SW 1271 (cell line): Measurements from ENCODE around the gene MTO1.
"Not testable (repeated sequence)": the region's sequence is repeated elsewhere in the genome, so short reads cannot be mapped to it uniquely, and the experiment has no call there.

ENCODE experiments used
- DNase-seq, 2 experiments: peaks; one replicate each; lab custom pipeline; 2025; lab: John Stamatoyannopoulos, UW

MTO1 gene

DNA sequence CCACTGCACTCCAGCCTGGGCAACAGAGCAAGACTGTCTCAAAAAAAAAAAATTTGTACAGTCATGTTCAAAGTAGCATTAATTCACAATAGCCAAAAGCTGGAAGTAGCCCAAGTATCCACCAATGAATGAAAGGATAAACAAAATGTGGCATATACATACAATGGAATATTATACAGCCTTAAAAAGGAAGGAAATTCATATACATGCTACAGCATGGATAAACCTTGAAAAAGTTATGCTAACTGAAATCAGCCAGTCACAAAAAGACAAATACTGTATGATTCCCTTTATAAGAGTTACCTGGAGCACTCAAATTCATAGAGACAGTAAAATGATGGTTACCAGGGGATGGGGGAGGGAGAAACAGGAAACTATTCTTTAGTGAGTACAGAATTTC lies 43.6 kb downstream of the MTO1 start:
- no peak for DNase-seq

DNA sequence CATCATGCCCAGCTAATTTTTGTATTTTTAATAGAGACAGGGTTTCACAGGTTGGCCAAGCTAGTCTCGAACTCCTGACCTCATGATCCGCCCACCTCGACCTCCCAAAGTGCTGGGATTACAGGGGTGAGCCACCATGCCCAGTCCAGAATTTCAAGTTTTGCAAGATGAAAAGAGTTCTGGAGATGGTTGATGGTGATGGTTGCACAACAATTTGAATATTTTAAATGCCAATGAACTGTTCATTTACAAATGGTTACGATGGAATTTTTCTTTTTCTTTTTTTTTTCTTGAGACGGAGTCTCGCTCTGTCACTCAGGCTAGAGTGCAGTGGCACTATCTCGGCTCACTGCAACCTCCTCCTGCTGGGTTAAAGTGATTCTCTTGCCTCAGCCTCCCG lies 44.2 kb downstream of the MTO1 start:
- DNase-seq, result not testable (repeated sequence)

DNA sequence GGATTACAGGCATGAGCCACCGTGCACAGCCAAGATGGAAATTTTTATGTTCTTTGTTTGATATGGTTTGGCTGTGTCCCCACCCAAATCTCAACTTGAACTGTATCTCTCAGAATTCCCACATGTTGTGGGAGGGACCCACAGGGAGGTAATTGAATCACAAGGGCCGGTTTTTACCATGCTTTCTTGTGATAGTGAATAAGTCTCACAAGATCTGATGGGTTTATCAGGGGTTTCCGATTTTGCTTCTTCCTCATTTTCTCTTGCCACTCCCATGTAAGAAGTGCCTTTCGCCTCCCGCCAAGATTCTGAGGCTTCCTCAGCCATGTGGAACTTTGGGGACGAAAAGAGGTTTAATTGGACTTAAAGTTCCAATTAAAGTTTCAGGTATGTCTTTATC lies 44.7 kb downstream of the MTO1 start:
- DNase-seq, result no peak

DNA sequence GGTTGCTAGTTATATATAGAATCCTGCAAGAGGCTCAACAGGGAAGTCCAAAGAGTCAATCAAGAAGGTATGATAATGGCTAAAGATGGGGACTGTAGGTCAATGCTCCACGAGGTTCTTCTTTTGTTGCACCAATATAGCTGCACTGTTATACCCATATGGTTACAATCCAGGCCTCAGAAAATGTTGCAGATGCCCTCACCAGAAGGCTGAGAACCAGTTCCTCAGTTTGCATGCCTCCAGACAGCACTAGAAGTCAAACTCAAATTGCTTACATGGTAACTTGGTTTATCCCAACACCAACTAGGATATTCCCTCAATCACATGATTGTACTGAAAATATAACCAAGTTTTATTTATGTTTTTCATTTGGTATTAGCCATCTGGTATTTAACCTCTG lies 47.2 kb downstream of the MTO1 start:
- no peak for DNase-seq

DNA sequence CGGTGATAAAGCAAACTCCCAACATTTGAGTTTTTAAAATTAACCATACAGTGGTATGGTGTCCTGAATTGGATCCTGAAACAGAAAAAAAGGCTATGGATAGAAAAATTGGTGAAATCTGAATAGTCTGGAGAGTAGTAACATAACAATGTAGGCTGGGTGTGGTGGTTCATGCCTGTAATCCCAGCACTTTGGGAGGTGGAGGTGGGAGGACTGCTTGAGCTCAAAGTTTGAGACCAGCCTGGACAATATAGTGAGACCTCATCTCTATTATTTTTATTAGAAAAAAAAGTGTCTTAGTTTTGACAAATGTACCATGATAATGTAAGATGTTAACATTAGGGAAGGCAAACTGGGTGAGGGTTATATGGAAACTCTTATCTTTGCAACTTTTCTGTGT lies 48.3 kb downstream of the MTO1 start:
- DNase-seq, result no peak

DNA sequence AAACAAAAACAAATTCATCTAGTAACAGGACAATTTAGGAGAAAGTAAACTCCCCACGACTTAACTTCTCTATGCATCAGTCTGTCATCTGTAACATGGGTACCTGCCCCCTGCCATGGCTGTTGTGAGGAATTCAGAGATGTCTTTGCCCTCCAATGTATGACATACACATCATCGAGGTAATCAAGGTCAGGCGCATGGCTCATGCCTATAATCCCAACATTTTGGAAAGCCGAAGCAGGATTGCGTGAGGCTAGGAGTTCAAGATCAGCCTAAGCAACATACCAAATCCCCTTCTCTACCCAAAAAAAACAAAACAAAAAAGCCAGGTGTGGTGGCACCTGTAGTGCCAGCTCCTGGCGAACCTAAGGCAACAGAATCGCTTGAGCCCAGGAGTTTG lies 50.3 kb downstream of the MTO1 start:
- no peak for DNase-seq

DNA sequence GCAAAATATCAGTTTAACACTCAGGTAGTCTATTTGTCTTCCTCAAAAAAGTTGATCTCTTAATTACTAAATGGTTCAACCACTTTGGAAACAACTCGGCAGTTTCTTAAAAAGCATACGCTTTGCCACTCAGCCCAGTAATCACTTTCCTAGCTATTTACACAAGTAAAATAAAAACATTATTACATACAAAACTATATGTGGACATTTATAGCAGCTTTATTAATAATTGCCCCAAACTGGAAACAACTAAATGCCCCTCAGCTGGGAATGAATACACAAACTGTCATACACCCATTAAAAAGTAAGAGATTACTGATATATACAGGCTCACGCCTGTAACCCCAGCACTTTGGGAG lies 51.9 kb downstream of the MTO1 start:
- no peak for DNase-seq

DNA sequence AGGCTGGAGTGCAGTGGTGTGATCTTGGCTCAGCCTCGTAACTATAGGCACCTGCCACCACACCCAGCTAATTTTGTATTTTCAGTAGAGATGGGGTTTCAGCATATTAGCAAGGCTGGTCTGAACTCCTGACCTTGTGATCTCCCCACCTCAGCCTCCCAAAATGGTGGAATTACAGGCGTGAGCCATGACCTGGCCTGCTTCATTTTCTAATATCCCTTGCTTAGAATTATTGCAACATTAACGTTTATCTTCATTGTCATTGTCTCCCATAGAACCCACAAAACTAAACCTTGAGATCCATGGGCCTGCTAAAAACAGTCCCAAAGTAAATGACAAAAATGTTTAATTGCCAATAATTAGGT lies 53.2 kb downstream of the MTO1 start:
- no peak for DNase-seq

DNA sequence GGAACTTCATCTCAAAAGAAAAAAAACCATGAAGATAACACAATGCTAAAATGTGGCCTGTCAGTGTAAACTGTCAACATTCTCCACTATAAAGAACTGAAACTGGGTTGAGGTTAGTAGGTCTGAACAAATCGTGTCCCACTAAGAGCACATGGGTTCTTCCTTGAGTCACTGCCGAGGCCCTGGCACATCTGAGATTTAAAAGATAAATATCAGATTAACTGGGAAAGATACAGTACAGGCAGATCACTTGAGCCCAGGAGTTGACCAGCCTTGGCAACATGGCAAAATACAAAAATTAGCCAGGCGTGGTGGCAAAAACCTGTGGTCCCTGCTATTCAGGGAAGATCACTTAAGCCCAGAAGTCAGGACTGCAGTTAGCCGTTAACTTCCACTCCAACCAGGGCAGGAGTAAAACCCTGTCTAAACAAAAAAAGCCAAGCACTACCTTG lies 53.7 kb downstream of the MTO1 start:
- peak in 1 of 2 experiments; percentile 64 for DNase-seq

DNA sequence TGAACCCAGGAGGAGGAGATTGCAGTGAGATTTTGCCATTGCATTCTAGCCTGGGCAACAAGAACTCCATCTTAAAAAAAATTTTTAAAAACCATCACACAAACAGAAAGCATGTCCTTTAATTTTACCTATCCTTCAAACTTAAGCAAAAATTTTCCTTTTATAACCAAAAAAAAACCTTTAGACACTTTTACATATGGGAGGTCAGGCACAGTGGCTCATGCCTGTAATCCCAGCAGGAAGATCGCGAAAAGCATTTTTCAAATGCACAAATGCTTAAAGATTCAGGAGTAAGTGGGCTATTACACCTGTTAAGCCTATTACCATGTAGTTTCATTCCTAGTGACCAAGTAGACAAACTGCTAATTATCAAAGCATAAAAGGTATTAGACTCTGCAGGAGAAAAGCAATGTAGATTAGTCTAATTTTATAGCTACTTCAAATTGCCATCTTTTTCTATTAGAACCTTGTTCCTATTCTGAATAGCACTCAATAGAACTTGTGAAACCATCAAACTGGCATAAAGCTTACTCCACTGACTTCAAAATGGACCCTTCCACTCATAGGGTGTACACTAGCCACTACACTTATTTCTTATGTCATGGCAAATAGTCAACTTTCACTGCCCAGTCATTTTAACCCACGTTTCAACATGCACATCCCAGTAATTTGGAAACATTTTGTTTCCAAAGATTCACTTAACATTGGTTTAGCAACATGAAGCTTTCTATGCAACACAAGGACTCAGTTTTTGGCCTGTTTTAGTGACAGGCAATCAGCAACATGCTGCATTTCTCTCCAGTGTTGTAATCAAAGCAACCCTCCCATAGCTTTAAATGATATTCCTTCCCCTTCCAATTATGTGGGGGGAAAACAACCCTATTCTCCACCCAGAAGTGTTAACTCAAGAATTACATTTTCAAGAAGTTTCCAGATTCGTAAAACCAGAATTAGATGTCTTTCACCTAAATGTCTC lies 55.3 kb downstream of the MTO1 start:
- peak in 1 of 2 experiments; percentile 32 for DNase-seq

DNA sequence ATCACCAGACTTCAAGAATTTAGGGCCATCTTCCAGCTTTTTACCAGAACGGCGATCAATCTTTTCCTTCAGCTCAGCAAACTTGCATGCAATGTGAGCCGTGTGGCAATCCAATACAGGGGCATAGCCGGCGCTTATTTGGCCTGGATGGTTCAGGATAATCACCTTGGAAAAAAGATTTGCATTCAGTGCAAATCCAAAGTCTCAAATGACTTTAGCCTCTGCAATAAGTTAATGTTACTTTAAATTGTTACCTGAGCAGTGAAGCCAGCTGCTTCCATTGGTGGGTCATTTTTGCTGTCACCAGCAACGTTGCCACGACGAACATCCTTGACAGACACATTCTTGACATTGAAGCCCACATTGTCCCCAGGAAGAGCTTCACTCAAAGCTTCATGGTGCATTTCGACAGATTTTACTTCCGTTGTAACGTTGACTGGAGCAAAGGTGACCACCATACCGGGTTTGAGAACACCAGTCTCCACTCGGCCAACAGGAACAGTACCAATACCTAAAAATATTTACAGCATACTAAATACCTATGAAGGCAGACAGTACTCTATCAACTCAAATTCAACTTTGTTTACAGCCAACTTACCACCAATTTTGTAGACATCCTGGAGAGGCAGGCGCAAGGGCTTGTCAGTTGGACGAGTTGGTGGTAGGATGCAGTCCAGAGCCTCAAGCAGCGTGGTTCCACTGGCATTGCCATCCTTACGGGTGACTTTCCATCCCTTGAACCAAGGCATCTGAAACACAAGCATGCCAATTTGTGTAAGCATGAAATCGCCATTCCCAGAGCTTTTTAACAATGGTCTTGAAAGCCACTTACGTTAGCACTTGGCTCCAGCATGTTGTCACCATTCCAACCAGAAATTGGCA lies 56.8 kb downstream of the MTO1 start:
- DNase-seq, result not testable (repeated sequence)

DNA sequence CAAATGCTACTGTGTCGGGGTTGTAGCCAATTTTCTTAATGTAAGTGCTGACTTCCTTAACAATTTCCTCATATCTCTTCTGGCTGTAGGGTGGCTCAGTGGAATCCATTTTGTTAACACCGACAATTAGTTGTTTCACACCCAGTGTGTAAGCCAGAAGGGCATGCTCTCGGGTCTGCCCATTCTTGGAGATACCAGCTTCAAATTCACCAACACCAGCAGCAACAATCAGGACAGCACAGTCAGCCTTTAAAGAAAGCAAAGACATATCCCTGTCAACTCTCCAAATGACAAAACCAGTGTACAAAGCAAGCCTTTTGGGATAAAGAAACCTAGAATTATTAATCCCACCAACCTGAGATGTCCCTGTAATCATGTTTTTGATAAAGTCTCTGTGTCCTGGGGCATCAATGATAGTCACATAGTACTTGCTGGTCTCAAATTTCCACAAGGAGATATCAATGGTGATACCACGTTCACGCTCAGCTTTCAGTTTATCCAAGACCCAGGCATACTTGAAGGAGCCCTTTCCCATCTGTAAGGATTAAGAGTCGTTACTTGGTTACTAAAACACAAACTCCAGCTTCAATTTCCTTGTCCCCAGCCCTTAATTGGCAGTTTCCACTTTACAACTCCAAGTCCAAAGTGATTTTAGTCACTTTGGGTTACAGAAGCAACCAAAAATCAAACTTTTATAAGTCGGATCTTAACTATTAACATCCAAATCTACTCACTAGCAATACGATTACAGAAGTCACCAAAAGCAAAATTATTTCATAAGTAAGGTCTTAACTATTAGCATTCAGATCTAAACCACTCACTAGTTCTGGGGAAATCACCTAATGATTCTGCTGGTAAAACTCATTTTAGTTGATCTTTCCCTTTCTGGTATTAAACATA lies 57.7 kb downstream of the MTO1 start:
- not testable (repeated sequence) for DNase-seq

DNA sequence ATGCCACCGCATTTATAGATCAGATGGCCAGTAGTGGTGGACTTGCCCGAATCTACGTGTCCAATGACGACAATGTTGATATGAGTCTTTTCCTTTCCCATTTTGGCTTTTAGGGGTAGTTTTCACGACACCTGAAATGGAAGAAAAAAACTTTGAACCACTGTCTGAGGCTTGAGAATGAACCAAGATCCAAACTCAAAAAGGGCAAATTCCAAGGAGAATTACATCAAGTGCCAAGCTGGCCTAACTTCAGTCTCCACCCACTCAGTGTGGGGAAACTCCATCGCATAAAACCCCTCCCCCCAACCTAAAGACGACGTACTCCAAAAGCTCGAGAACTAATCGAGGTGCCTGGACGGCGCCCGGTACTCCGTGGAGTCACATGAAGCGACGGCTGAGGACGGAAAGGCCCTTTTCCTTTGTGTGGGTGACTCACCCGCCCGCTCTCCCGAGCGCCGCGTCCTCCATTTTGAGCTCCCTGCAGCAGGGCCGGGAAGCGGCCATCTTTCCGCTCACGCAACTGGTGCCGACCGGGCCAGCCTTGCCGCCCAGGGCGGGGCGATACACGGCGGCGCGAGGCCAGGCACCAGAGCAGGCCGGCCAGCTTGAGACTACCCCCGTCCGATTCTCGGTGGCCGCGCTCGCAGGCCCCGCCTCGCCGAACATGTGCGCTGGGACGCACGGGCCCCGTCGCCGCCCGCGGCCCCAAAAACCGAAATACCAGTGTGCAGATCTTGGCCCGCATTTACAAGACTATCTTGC lies 58.6 kb downstream of the MTO1 start:
- DNase-seq, result peak; percentile 40 to 74

DNA sequence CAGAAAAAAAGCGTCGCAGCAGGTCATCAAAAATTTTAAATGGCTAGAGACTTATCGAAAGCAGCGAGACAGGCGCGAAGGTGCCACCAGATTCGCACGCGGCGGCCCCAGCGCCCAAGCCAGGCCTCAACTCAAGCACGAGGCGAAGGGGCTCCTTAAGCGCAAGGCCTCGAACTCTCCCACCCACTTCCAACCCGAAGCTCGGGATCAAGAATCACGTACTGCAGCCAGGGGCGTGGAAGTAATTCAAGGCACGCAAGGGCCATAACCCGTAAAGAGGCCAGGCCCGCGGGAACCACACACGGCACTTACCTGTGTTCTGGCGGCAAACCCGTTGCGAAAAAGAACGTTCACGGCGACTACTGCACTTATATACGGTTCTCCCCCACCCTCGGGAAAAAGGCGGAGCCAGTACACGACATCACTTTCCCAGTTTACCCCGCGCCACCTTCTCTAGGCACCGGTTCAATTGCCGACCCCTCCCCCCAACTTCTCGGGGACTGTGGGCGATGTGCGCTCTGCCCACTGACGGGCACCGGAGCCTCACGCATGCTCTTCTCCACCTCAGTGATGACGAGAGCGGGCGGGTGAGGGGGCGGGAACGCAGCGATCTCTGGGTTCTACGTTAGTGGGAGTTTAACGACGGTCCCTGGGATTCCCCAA lies 59.3 kb downstream of the MTO1 start, which contains the start of gene EEF1A1:
EEF1A1 (minus strand) TSS at position 345 of the 663 bp plus-strand sequence. CDS start 1,006 bp downstream, outside the sequence.
- DNase-seq, result peak; percentile 98 to 99

DNA sequence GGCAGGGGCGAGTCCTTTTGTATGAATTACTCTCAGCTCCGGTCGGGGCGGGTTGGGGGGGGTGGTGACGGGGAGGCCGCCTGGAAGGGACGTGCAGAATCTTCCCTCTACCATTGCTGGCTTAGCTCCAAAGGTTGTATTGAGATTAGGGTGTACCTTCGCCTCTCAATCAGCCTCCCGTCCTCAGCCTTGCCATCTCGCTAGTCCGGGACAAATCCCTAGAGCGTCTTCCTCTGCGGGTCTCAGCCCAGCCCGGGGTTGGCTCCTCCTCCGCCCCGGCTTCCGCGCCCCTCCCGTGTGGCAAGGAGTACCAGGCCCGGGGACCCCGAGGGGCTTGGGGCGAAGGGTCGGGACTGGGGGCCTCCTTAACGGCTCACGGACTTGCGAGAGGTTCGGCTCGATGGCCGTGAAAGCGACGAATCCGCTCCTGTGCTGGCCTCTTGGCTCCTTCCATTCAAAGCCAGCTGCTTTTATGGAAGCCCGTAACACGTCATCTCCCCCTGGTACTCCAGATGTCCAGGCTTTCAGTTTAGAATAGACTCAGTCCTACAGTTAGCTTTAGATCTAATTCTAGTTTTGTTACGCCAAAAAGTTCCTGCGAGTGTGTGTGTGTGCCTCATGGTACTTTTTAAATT lies 59.9 kb downstream of the MTO1 start:
- peak in 1 of 2 experiments; percentile 75 for DNase-seq

DNA sequence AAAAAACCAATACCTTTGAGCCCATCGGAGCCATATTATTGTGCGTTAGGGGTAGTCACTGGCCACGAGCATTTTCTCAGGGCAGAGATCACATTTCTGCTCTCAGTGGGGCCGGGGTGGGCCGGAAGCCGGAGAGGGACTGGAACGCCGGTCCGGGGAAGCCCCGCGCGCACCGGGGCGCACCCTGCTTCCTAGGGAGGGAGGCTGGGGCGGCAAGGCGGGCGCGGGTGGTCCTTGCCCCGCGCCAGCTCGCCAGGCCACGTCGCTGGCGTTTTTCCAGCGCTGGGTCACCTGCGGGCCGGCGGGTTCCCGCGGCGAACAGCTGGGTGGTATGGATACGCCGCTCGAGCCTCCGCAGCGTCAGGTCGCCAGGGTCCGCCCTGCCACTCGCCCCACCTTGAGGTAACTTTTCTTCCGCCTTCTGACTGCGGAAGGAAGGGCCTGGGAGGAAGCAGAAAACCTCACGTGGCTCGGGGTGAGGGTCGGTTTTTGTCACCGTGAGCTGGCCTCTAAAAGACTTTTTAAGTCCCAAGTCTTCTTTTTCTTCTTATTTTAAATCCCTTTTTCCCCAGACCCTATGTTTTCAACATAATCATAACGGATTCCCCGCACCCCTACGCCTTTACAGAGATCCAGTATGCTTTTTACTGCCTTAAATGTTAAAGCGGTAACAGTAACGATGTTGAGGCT lies 62.0 kb downstream of the MTO1 start:
- peak in 1 of 2 experiments; percentile 41 for DNase-seq

DNA sequence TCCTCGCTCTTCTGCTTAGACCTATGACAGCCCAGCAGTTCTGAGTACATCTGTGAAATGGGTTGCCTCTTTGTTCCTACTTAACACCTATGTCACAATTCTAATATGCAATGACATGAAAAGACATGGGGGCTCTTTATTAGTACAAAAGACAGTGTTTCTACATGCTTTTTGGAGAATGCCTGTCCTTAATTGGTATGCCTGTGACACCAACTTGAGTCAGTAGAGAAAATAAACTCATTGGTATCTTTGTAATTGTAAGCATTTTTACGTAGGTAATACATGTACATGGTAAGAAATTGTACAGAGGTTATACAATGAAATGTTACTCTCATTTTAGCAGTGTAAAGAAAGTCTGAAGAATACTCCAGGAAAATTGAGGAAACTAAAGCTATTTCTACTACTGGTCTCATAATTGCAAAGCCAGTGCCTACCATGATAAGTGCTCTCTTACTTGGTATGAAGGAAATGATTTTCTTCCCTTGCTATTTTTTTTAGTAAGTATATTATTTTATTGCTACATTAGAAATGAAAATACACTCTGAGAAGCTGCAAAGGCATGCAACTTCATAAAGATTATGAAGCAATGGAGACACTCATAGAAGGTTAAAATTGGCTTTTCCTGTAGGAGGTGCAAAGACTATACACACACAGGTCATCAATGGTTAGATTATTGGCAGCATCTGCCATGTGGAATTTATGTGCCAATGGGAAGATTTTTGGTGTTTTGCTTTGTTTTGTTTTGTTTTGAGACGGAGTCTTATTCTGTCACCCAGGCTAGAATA lies 64.2 kb downstream of the MTO1 start:
- DNase-seq, result no peak

DNA sequence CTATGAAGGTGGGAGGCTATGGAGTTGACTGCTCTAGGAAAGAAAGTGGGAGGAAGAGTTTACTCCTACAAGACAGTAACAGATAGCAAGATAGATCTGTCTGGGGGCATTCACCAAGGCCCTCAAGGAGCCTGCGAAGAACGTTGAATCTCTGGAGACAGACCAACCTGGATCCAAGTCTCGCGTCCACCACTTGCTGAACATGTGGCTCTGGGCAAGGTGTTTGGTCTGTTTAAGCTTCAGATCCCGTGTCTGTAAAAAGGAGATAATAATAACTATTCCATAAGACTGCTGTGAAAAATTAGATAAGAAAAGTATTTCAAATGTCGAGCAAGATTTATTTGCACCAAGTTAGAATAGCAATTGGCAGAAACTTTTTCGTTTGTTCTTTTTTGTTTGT lies 67.4 kb downstream of the MTO1 start:
- no peak for DNase-seq
